Calu3 (cell line): Measurements from ENCODE around the gene GREB1L. TPM values are rescaled to one million over a fixed set of nuclear protein-coding genes. Genes with fewer than 3 reads are reported as not detected.

Experiments
- BruUV-seq: library from RNA; stranded (reverse); fragments of 400-500 nt; replicated peaks from 2 replicates; lab custom pipeline; 2021; lab: Mats Ljungman, UMichigan
- CTCF ChIA-PET: fragments of 300-600 bp; sonication (Branson Sonifier 250); formaldehyde crosslinking; loops from one replicate; lab custom pipeline; 2022; ENCODE audit warnings: antibody characterized with exemption; lab: Charles Lee
- DNase-seq: peaks from one replicate; pipeline ENCODE4 v3.0.0; 2022
- H3K27ac Mint-ChIP-seq: one replicate; pipeline ENCODE4 v1.8.0; 2022; ENCODE audit warnings: mixed read lengths; ENCODE audit not compliant: unreplicated experiment
- H3K27me3 Mint-ChIP-seq: one replicate; pipeline ENCODE4 v1.8.0; 2022; ENCODE audit warnings: mixed read lengths; ENCODE audit not compliant: unreplicated experiment
- H3K36me3 Mint-ChIP-seq: one replicate; pipeline ENCODE4 v1.8.0; 2022; ENCODE audit warnings: mild to moderate bottlenecking, moderate library complexity, mixed read lengths; ENCODE audit not compliant: insufficient read depth, unreplicated experiment
- H3K4me1 Mint-ChIP-seq: one replicate; pipeline ENCODE4 v1.8.0; 2022; ENCODE audit warnings: mild to moderate bottlenecking, low read depth, mixed read lengths; ENCODE audit not compliant: unreplicated experiment
- H3K4me3 Mint-ChIP-seq: one replicate; pipeline ENCODE4 v1.8.0; 2022; ENCODE audit warnings: mild to moderate bottlenecking, low read depth, moderate library complexity, mixed read lengths; ENCODE audit not compliant: unreplicated experiment
- H3K9me3 Mint-ChIP-seq: one replicate; pipeline ENCODE4 v1.8.0; 2022; ENCODE audit warnings: low read depth, mixed read lengths; ENCODE audit not compliant: unreplicated experiment
- intact Hi-C: fragments of 100-400 bp; cut with micrococcal nuclease; formaldehyde crosslinking; loops from one replicate; pipeline ENCODE4 v1.10.0; 2022; ENCODE audit not compliant: unreplicated experiment
- total RNA-seq: library from RNA; stranded (reverse); gene quantifications from 2 replicates; pipeline ENCODE4 v1.2.3, GENCODE V29; 2022
- TF ChIP-seq, protein P1 (sequence below): fragments of 200-600 bp; IDR thresholded peaks from one replicate; pipeline ENCODE4 v1.8.0; 2022; ENCODE audit warnings: antibody characterized with exemption; ENCODE audit not compliant: unreplicated experiment

The GREB1L gene
- total RNA-seq, 1 experiment from 2014 or later, result 3.8 TPM

DNA sequence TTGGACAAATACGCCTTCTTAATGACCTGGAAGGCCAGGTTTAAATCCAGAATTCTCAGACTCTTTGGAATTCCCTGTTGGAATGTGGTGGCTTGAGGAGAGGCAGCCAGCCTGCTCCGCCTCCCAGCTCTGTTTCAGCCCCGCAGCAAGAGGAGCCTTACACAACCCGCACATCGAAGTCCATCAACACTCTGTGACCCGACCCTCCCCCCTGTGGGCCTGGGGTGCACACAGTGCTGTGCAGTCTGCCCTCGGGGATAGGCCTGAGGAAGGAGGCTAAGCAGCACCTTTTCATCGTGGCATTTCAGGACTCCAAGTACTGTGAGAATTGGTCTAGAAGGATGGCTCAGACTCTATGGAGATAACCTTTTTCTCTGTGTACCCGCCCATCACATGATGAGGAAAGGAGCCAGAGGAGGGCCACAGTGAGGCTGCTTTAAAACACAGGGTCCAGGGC, 73.7 kb downstream of the GREB1L start:
- TF ChIP-seq, protein P1, sequence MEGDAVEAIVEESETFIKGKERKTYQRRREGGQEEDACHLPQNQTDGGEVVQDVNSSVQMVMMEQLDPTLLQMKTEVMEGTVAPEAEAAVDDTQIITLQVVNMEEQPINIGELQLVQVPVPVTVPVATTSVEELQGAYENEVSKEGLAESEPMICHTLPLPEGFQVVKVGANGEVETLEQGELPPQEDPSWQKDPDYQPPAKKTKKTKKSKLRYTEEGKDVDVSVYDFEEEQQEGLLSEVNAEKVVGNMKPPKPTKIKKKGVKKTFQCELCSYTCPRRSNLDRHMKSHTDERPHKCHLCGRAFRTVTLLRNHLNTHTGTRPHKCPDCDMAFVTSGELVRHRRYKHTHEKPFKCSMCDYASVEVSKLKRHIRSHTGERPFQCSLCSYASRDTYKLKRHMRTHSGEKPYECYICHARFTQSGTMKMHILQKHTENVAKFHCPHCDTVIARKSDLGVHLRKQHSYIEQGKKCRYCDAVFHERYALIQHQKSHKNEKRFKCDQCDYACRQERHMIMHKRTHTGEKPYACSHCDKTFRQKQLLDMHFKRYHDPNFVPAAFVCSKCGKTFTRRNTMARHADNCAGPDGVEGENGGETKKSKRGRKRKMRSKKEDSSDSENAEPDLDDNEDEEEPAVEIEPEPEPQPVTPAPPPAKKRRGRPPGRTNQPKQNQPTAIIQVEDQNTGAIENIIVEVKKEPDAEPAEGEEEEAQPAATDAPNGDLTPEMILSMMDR, result no peak
- Mint-ChIP-seq H3K27ac (no peak overlapping the region), H3K4me1 (no peaks in the 10 kb centered on the region), H3K27me3 (no peaks in the 10 kb centered on the region), H3K9me3 (no peaks in the 10 kb centered on the region), H3K4me3 (no peak overlapping the region), H3K36me3 (no peaks in the 10 kb centered on the region)
- no peak for DNase-seq
- CTCF ChIA-PET, result no interaction called here
- intact Hi-C loops, result no loop called here
- no TSS peak for BruUV-seq

DNA sequence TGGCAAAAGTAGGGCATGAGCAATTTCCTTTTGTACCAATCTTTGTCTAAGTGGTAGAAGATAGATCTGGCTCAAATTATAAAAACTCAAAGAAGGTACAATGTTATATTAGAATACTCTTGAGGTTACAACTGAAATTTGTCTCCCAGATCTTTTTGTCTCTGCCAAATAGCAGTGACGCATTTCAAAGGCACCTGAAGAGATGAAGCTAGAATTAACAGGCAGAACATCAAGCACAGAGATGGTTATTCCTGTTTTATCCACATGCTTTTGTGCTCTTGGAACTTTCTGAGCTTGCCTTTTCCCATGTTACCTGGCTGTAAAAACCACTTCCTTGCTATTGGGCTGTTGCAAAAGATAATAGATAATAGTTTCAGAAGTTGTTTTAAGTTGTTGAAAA, 74.3 kb downstream of the GREB1L start:
- DNase-seq, result no peak
- no peak overlapping the region for H3K27ac Mint-ChIP-seq
- TF ChIP-seq, protein P1, result no peak
- no peak overlapping the region for H3K4me3 Mint-ChIP-seq
- no TSS peak for BruUV-seq
- intact Hi-C loops, result no loop called here
- CTCF ChIA-PET, result no interaction called here
- H3K27me3 Mint-ChIP-seq, result no peaks in the 10 kb centered on the region
- H3K36me3 Mint-ChIP-seq, result no peaks in the 10 kb centered on the region
- no peaks in the 10 kb centered on the region for H3K9me3 Mint-ChIP-seq
- no peaks in the 10 kb centered on the region for H3K4me1 Mint-ChIP-seq

DNA sequence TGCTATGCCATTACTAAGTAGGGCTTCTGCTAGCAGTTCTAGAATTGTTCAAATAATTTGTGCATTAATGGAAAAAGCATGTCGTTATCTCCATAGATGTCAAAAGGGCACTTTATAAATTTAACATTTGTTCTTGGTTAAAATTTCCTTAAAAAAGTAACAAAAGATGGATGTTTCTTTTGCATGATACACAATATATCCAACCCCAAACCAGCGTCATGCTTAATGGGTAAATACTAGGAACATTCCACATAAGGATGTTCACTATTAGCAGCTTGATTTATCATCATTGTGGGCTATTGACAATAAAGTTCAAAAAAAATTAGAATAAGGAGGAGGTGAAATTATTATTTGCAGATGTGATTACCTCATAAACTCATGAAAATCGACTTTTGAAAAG, 79.7 kb downstream of the GREB1L start:
- H3K36me3 Mint-ChIP-seq, result no peaks in the 10 kb centered on the region
- no peaks in the 10 kb centered on the region for H3K27me3 Mint-ChIP-seq
- intact Hi-C loops, result no loop called here
- TF ChIP-seq, protein P1, result no peak
- peaks cover 3% of the 10 kb centered on the region for H3K4me1 Mint-ChIP-seq
- H3K4me3 Mint-ChIP-seq, result no peak overlapping the region
- no peak overlapping the region for H3K27ac Mint-ChIP-seq
- no peaks in the 10 kb centered on the region for H3K9me3 Mint-ChIP-seq
- BruUV-seq, result no TSS peak
- CTCF ChIA-PET, result no interaction called here
- no peak for DNase-seq

DNA sequence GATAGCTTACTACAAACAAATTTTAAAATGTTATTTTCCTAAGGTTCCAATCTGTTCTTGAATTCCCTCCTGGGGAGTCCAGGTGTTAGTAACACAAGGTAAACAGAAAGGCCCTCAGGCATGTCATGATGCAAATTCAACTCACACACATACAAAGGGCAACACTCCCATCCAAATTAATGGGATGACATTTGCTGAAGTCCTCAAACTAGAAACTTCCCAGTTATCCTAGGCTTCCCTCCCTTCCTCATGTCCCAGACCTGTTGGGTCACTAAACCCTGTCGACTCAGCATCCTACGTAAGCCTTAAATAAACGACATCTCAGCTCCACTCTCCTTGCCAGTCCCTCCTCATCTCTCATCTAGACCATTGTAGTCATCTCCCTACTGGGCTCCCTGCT, 85.1 kb downstream of the GREB1L start:
- CTCF ChIA-PET, result no interaction called here
- Mint-ChIP-seq H3K9me3 (no peaks in the 10 kb centered on the region), H3K4me3 (no peak overlapping the region), H3K36me3 (no peaks in the 10 kb centered on the region), H3K27me3 (no peaks in the 10 kb centered on the region), H3K27ac (no peak overlapping the region), H3K4me1 (peaks cover 35% of the 10 kb centered on the region)
- DNase-seq, result no peak
- intact Hi-C loops, result no loop called here
- BruUV-seq, result no TSS peak
- TF ChIP-seq, protein P1, result no peak
